ENCODE data around the gene RUNX3. TPM values are rescaled to one million over a fixed set of nuclear protein-coding genes. Genes with fewer than 3 reads are reported as not detected.
"Not testable (repeated sequence)": the region's sequence is repeated elsewhere in the genome, so short reads cannot be mapped to it uniquely, and the experiment has no call there.

The RUNX3 gene
- total RNA-seq, 2 donors from 2014 or later = 1.3 to 2.4 TPM

DNA sequence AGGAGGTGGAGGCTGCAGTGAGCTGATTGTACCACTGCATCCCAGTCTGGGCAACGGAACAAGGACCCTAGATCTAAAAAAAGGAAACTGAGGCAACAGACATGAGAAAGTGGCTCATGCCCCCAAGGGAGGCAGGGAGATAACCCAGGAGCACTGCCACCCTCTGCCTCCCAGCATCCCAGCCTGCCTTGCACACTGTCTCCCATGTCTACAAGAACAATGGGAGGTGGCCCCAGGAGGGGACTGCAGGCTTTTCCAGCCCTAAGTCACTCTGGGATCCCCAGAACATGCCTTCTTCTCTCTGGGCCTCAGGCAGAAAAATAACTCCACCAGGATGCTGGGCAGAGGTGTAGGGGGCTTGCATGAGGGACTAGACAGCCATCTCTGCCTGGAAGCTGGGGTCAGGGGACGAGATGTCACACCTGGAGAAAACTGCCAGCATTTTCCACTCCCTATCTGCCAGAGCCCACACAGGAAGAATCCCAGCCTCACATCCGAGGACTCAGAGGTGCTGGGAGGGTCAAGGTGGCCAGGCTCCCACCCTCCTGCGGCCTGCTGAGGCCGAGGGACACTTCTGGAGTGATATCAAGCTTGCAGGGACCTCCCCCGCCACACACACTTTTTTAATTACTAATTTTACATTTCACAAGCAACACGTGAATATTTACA is 21.4 kb downstream of the RUNX3 start:
- intact Hi-C loops (cut with DNase I) = loop anchor here in 1 of 2 donors (10.0 kb wide), 1 partner anchor 54 kb away; no protein-coding TSS in a partner anchor
- ATAC-seq (no peak), DNase-seq (no peak)

DNA sequence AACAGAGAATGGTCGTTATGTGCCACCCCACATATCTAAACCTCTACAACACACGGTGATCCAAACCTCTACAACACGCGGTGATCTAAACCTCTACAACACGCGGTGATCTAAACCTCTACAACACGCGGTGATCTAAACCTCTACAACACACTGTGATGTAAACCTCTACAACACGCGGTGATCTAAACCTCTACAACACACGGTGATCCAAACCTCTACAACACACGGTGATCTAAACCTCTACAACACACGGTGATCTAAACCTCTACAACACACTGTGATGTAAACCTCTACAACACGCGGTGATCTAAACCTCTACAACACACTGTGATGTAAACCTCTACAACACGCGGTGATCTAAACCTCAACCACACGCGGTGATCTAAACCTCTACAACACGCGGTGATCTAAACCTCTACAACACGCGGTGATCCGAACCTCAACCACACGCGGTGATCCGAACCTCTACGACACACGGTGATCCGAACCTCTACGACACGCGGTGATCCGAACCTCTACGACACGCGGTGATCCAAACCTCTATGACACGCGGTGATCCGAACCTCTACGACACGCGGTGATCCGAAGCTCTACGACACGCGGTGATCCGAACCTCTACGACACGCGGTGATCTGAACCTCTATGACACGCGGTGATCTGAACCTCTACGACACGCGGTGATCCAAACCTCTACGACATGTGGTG is 22.3 kb downstream of the RUNX3 start:
- not testable (repeated sequence) for DNase-seq, ATAC-seq
- intact Hi-C loops (cut with DNase I) = loop anchor here in 1 of 2 donors (10.0 kb wide), 1 partner anchor 53 kb away; no protein-coding TSS in a partner anchor

DNA sequence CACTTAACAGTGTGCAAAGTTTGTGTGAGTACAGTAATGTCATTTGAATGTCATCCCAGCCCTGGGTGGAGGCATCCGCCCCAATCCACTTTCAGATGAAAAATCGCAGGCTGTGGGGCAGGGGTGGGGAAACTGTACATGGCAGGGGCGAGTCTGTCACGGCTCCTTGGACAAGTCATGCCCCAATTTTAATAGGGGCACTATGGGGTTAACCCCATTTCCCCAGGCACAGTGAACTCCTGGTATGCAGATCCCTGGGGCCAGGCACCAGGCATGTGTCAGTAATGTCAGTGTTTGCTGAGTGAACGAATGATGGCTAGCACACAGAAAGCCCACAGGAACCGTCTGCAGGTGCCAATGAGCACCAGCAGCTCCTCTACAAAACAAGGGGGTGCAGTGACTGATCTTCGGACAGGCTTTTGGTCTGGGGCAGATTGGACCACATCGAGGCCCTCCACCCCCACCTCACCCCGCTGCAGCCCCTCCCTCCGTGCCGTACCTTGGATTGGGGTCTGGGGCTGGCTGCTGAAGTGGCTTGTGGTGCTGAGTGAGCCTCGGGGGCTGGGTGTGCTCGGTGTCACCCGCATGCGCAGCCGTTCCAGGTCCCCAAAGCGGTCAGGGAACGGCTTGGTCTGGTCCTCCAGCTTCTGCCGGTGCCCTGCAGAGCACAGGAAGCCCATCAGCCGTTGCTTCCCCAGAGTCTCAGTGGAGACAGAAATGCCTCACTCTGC is 23.2 kb downstream of the RUNX3 start:
- DNase-seq (no peak), ATAC-seq (no peak)
- intact Hi-C loops (cut with DNase I) = loop anchor here in 1 of 2 donors (10.0 kb wide), 1 partner anchor 52 kb away; no protein-coding TSS in a partner anchor

DNA sequence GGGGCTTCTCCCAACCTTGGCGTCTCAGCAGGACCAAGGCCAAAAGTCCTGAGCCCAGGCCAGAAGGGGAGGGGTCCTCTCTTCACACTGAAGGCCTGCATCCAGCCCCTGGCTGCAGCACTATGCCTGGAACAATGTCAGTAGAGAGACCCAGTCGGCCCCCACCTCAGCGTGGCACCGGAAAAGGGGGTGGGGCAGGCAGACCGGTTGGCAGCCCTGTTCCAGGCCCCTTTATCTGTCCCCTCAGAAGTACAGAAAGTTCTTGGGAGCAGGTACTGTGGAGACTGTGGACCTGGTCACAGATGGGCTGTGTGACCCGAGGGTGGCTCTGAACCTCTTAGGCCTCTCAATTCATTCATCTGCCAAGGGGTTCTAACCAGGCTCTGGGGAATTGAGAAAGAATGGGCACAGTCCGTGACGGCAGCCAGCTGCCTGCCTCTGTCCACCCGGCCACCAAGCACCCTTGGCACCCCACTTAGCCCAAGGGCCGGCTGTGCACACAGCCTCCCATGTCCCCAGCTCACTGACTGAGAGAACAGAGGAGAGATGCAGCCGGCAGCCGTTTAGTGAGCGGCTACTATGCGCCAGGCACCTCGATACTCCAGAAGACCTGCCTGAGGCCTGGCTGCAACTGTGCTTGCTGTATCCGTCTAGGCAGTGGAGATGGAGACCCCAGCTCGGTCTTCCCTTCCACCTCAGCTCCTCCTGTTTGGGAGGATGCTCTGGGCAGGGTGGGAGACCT is 23.9 kb downstream of the RUNX3 start:
- DNase-seq (no peak), ATAC-seq (no peak)
- intact Hi-C loops (cut with DNase I) = loop anchor here in 1 of 2 donors (10.0 kb wide), 1 partner anchor 51 kb away; no protein-coding TSS in a partner anchor

DNA sequence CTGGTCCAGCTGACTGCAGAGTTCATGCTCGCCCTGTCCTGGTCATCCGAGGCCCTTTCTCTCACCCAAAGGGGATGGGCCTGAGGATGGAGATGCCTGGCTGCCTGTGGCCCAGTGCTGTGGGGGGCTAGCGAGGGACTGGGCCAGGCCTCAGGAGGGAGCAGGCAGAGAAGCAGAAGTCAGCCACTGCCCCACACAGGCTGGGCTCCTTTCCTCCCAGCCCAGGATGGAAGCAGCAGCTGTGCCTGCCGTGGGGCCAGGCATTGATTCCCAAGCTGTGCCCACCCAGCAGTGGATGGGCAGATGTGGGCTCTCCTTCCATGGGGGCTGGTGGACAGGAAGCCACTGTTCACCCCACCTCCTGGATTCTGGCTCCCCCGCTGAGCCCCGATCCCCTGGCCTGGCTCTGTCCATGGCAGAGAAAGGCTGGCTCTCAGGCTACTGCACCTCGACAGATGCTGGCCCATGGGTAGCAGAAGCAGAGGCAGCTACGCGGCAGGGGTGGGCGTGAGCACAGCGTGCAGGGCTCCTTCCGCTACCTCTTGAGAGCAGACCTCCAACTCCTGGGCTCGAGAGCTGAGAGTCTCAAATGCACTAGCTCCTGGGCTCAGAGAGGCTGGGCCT is 24.6 kb downstream of the RUNX3 start:
- DNase-seq (no peak), ATAC-seq (no peak)
- intact Hi-C loops (cut with DNase I) = loop anchor here in 1 of 2 donors (10.0 kb wide), 1 partner anchor 51 kb away; no protein-coding TSS in a partner anchor

DNA sequence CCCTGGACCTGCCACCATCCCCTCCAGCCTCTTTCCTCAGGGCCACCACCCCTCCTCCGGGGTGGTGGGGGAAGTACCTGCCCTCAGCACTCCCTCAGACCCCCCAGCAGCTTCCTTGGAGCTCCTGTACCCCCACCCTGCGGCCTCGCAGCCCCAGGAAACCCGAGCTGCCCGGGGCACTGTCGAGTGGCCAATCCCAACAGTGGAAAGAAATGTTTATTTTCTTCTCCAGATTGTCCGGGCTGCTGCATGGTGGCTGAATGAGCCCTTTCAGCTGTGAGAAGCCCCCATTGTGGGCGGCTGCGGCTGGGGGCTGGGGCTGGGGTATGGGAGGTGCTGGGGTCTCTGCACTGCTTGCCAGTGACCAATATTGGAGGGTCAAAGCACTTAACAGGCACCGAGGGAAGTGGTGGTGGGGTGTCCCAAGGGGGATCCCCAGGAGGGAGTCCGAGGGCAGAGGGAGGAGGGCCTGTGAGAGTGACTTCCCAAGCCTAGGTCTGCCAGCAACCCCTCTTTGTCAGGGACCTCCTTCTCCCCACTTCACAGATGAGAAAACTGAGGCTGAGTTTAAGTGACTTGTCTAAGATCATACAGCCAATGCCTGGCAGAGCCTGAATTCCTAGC is 25.2 kb downstream of the RUNX3 start:
- intact Hi-C loops (cut with DNase I) = loop anchor here in 1 of 2 donors (10.0 kb wide), 1 partner anchor 50 kb away; no protein-coding TSS in a partner anchor
- no peak for DNase-seq

DNA sequence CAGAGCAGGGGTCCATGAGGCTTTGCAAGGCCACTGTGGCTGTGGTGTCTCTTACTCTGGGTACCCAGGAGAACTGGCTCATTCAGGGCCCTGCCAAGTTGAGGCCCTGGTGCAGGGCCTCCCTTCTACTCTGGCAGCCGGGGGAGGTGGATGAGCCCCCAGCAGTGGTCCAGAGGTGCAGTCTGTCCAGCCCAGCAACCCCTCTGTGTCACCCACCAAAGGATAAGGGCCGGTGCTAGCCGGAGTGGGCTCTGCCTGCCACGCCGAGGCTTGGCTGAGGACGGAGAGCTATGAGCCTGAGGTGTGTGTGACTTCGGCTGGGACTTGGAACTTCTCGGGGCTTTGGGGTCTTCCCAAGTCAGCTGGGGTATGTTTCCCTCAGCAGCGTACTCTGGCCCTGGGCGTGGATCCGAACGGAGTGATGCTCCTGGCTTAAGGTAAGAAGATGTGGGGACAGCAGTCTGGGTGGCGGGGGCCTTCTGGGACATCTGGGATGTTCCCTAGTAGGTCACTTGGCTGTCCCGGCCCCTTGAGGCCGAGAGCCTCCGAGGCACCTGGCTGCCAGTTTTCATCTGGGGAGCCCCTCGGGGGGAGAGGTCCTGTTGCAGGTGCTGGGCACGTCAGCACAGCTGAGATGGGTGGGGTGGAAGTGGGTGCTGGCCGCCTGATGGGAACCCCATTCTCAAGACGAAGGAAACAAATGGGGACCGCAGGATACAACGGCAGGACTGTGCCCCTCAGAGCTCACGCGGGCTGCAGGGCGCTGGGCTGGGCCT is 25.9 kb downstream of the RUNX3 start:
- ATAC-seq (no peak), DNase-seq (no peak)
- intact Hi-C loops (cut with DNase I) = loop anchor here in 1 of 2 donors (10.0 kb wide), 1 partner anchor 49 kb away; no protein-coding TSS in a partner anchor

More for the DNA sequence above, 25.2 kb downstream of the RUNX3 start:
- ATAC-seq = no peak

DNA sequence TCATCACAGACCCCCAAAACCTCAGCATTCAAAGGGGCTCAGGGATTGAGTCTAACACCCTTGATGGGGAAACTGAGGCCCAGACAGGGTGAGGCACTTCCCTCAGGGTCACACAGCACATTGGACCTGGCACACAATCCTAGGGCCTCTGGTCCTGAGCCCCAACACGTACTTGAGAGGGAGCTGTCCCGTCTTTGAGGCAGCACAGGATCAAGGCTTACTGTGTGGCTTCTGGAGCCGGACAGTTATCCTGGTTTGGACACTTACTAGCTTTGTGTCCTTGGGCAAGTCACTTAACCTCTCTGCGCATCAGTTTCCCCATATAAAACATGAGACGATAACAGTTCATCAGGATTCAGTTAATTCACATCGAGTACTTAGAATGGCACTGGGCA is 26.5 kb downstream of the RUNX3 start:
- intact Hi-C loops (cut with DNase I) = loop anchor here in 1 of 2 donors (10.0 kb wide), 1 partner anchor 49 kb away; no protein-coding TSS in a partner anchor
- ATAC-seq = no peak
- DNase-seq = no peak

DNA sequence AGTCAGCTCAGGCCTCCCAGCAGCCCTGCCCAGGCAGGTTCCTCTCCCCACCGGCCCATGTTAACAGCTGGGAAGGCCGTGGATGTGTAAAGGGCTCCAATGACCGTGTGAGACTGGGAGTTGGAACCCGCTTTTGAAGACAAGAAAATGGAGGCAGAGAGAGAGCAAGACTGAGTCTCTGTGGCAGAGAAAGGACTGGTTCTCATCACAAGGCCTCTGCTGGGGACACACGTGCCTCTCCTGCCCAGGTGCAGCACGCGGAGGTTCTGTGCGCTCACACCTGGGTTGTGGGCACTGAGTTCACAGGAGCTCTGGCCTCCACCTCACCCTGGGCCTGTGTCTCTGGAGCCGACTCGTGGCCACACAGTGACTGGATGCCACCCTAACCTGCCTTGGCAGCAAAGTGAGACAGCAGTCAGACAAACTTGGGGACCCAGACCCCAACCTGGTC is 27.0 kb downstream of the RUNX3 start:
- ATAC-seq (no peak), DNase-seq (no peak)
- intact Hi-C loops (cut with DNase I) = loop anchor here in 1 of 2 donors (10.0 kb wide), 1 partner anchor 48 kb away; no protein-coding TSS in a partner anchor

DNA sequence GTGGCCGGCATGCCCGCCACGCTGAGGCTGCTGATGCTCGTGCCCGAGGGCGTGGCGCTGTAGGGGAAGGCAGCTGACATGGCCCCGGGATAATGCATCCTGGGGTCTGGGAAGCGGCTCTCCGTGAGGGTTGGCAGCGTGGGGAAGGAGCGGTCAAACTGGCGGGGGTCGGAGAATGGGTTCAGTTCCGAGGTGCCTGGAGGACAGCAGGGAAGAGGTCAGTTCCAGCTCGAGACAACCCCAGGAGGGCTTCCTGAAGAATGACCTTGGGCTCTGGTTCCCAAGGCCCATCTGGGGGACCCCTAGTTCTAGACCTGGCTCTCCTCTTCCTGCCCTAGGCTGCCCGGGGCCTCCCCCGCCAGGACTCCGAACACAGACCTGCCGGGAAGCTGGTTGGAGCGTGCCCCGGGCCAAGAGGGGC is 27.6 kb downstream of the RUNX3 start:
- intact Hi-C loops (cut with DNase I) = loop anchor here in 1 of 2 donors (10.0 kb wide), 1 partner anchor 48 kb away; no protein-coding TSS in a partner anchor
- DNase-seq (no peak), ATAC-seq (no peak)

DNA sequence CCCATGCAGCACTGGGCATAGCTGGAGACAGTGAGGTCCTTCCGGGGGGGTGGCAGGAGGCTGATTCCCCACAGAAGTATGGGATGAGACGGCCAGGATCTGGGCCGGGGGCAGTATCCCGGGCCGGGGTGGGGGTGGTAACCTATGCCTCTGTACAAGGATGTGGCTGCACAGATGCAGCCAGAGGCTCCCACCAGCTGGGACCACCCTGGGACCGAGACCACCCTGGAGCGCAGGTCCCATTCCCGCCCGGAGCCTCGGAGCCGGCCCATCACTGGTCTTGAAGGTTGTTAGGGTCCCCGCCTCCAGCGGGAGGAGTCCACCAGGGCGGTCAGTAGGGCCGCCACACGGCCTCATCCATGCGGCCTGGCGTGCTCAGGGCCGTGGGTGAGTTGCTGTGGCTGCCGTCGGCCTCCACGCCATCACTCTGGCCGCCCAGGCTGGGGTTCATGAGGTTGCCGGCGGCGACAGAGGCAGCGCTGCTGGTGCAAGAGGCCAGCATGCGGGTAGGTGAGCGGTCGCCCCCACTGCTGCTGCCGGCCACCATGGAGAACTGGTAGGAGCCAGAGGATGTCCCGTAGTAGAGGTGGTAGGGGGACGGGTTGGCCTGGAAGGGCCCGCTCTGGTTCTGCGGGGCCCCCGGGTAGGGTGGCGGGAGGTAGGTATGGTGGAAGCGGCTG is 28.1 kb downstream of the RUNX3 start:
- DNase-seq (no peak), ATAC-seq (no peak)
- intact Hi-C loops (cut with DNase I) = loop anchor here in 1 of 2 donors (10.0 kb wide), 1 partner anchor 47 kb away; no protein-coding TSS in a partner anchor

DNA sequence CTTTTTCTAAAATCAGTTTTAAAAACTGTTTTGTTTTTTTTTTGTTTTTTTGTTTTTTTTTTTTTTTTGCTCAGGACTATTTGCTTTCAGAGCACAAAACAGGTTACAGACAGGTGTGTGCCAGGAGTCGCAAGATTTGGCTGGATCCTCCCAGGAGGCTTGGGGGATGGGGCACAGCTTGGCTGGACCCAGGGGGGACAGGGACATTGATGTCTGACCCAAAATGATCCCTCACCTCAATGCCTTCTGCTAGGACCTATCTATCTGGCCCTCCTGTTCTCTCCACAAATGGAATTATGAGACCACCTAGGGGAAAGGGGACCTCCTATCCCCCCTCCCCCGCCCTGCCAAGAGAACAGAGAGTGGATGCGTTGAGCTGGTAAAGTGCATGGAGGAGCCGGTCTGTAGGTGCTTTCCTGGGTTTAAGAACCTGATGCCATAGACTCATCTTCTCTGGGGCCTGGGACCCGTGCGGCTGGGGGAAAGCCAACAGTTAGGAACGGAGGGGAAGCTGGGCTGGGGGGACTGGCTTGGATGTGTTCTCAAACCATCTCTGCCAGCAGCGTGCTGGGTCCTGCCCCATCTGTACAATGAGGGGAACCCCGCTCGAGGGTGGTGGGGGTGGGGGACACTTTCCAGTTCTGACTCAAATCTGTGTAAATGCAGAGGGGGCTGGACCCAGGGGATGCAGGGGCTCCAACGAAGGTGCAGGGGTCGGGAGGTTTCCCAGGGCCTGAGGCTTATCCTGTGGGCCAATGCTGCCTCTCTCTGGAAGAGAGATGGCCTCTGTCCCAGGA is 28.9 kb downstream of the RUNX3 start:
- DNase-seq (no peak), ATAC-seq (no peak)
- intact Hi-C loops (cut with DNase I) = loop anchor here in 1 of 2 donors (10.0 kb wide), 1 partner anchor 46 kb away; no protein-coding TSS in a partner anchor

DNA sequence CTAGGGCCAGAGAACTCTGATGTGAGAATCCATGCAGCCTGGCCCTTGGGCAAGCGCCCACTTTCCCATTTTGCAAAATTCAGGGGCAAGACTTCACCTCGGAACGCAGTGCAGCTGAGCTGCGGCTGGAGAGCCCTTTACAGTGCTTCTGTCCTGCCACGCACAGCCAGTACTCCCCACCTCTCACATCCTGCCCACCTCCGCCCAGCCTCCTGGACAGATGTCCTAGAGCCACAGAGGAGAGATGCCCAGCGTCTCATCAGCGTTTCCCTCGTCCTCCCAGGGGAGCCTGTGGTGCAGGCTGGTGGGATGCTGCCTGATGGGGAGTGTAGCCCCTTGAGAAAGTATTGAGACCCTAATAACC is 29.6 kb downstream of the RUNX3 start:
- ATAC-seq = no peak
- intact Hi-C loops (cut with DNase I) = loop anchor here in 1 of 2 donors (10.0 kb wide), 1 partner anchor 46 kb away; no protein-coding TSS in a partner anchor
- DNase-seq = no peak

DNA sequence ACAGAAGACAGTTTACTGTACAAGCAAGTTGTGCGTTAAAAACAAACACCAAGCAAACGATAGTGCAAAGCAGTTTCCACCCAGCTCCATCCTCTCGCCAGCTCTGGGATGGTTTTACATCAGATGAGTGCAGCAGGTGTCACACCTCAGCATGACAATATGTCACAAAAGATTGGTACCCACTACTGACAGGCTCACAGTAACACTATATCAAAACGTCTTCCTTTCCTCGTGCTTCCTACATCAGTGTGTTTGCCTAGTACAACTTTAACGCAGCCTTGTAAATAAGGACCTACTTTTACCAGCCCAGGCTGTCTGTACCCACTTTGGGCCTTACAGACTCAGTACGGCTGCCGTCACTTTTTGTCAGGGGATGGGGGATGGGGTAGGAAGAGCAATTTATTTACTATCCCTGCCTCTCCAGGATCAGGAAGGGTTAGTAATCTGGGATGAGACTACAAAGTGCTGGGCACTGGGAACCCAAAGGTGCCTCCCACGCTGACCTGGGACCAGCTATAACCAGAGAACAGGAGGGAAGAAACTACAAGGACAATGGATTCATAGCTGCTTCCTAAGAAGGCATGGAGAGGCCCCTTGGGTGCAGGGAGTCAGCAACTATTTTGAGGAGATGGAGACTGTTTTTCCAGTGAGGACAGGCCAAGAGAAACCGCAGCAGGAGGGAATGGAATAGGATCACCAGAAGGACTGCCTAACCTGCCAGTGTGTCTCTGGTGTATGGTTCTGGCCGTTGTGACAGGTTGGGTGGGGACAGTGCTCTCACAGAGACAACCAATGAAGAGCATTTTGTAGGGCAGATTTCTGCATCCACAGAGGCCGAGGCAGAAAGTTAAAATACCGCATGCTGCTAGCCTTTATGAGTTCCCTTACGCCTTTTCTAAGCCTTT is 30.2 kb downstream of the RUNX3 start:
- DNase-seq = no peak
- no peak for ATAC-seq
- intact Hi-C loops (cut with DNase I) = loop anchor here (2.0 to 10.0 kb wide), 2 partner anchors 45 to 51 kb away; no protein-coding TSS in a partner anchor

All from left cardiac atrium (tissue), 4 donors.